GM06990 (cell line): ENCODE results near the gene KIF26B.

Experiments used
- DNase-seq: peaks from one replicate; pipeline ENCODE4 v3.0.0-alpha.2; 2011; ENCODE audit not compliant: insufficient read length; ENCODE audit errors: extremely low read depth
- H3K27me3 ChIP-seq: replicated peaks from 2 replicates; pipeline ENCODE4 v1.6.0; 2011; ENCODE audit warnings: low read length; ENCODE audit not compliant: control insufficient read depth, insufficient read depth
- H3K36me3 ChIP-seq: 2 replicates; pipeline ENCODE4 v1.5.1; 2011; ENCODE audit warnings: low read length; ENCODE audit not compliant: control insufficient read depth, insufficient read depth
- H3K4me3 ChIP-seq: replicated peaks from 2 replicates; pipeline ENCODE4 v1.5.1; 2011; ENCODE audit warnings: low read depth, mild to moderate bottlenecking, control low read depth, low read length
- TF ChIP-seq, protein P1 (sequence below): IDR thresholded peaks from 2 replicates; pipeline ENCODE4 v1.5.1; 2011; ENCODE audit warnings: low read length, control low read depth, mild to moderate bottlenecking, inconsistent platforms; ENCODE audit not compliant: insufficient read depth, poor library complexity, severe bottlenecking

KIF26B gene

DNA sequence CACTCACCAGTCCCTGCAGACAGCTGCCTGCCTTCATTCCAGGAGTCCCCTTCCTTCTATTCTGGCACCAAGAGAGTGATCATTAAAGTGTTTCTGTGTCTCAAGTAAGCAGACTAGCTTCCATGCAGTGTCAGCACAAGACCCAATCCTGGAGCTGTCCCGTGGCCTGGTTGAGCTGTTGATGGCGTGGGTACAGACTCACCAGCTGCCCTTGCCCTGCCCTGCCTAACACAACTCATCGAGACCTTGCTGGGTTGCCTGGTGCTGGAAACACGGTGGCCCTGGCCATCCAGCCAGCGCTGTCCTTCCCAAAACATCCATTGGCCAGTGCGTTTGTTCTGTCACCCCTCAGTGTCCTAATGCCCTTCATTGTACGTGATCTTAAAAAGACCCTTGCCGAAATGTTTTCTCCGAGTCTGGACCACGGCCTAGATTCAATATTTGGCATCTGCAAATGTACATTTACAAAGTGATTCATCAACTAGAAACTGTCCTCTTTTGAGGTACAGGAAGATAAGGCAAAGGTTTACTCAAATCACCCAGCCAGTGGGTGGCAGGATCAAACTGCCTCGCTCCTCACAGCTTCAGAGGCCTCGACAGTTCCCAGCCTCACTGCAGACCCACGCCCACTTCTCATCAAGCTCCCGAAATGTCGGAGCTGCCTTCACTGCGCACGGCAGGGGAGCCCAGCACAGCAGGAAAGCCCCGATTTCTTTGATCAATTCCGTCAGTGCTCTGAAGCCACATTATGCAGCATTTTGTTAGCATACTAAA lies 494.2 kb downstream of the KIF26B start:
- no peaks in the 10 kb centered on the region for H3K36me3 ChIP-seq
- H3K27me3 ChIP-seq, result no peaks in the 10 kb centered on the region
- peak overlapping the region; percentile 24 for H3K4me3 ChIP-seq
- TF ChIP-seq, protein P1, sequence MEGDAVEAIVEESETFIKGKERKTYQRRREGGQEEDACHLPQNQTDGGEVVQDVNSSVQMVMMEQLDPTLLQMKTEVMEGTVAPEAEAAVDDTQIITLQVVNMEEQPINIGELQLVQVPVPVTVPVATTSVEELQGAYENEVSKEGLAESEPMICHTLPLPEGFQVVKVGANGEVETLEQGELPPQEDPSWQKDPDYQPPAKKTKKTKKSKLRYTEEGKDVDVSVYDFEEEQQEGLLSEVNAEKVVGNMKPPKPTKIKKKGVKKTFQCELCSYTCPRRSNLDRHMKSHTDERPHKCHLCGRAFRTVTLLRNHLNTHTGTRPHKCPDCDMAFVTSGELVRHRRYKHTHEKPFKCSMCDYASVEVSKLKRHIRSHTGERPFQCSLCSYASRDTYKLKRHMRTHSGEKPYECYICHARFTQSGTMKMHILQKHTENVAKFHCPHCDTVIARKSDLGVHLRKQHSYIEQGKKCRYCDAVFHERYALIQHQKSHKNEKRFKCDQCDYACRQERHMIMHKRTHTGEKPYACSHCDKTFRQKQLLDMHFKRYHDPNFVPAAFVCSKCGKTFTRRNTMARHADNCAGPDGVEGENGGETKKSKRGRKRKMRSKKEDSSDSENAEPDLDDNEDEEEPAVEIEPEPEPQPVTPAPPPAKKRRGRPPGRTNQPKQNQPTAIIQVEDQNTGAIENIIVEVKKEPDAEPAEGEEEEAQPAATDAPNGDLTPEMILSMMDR, result no peak
- DNase-seq, result peak; percentile 41

DNA sequence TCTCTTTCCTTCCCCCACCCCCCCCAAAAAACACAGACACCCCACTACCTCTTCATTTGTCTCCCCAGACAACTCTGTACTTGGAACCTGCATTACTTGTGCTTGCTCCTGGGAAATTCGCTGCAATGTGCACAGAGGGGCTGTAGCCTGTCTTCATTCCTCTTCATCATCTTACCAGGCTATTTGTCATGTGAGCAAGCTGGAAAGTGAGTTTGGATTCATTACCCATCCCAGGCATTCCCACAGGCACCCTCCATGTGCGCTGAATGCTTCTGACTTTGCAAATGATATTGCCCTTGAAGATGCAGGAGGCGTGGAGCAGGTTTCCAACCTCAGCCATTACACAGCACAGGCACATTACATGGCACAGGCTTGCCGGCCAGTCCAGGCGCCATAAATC lies 494.9 kb downstream of the KIF26B start:
- no peak overlapping the region for H3K4me3 ChIP-seq
- H3K36me3 ChIP-seq, result no peaks in the 10 kb centered on the region
- no peaks in the 10 kb centered on the region for H3K27me3 ChIP-seq
- TF ChIP-seq, protein P1, result no peak
- DNase-seq, result no peak

DNA sequence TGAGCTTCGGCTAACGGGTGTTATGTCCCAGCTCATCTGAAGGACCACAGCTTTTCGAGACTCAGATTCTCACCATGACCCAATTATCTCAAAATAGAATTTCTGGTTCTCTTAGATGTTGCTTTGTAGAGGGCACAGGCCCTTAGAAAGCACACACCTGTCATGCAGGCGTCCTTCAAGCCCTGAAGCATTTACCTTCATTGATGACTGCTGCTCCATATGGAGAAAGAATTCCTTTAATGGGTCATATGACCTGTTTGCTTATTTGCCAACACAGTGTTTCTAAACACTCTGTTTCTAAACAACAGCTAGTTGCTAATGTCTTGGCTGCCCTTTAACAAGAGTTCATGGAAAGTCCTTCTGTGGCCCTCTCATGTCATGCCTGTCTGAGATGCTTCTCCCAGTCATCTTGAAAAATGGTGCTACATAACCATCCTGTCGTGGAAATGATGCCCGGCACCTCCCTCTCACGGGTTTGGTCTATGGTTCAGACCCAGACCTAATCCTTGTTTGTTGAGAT lies 495.7 kb downstream of the KIF26B start:
- H3K36me3 ChIP-seq, result no peaks in the 10 kb centered on the region
- H3K27me3 ChIP-seq, result no peaks in the 10 kb centered on the region

DNA sequence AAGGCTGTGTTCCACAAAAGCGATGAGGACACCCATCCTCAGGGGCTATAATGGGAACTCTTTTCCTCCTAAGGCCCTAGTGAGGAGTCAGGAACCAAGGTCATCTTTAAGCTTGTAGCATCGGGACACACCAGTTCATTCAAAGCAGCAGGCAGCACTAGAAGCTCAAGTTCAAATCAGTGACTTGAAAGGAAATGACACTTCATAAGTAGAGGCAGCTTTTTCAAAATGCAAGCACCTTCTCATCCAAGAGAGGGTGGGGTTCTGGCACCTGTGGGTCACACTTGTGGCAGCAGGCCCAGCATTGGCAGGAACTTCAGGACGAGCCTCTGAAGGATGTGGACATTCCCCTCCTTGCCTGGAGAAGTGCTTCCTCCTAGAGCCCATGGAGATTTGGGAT lies 496.3 kb downstream of the KIF26B start:
- Histone ChIP-seq H3K36me3 (no peaks in the 10 kb centered on the region), H3K4me3 (no peak overlapping the region), H3K27me3 (no peaks in the 10 kb centered on the region)
- TF ChIP-seq, protein P1, result no peak
- no peak for DNase-seq

More for the DNA sequence above, 495.7 kb downstream of the KIF26B start:
- DNase-seq, result no peak
- H3K4me3 ChIP-seq, result no peak overlapping the region
- TF ChIP-seq, protein P1, result no peak

DNA sequence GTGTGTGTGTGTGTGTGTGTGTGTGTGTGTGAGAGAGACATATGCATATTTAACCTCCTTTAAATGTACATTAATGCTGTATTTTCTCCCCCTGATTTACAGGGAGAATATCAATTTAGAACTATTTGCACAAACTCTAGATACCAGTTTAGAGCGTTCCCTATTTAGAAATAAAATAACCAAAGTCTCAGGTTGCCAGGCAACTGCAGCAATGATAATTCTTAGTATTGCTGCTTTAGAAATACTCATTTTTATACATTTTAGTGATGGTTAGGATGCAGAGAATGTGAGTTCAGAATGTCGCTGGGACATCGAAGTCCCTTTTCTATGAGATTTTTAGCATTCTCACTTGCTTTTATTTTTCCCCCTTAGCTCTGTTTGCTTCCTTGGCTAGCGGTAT lies 497.3 kb downstream of the KIF26B start:
- no peak for DNase-seq
- Histone ChIP-seq H3K27me3 (no peaks in the 10 kb centered on the region), H3K36me3 (no peaks in the 10 kb centered on the region), H3K4me3 (no peak overlapping the region)
- TF ChIP-seq, protein P1, result no peak
